A549 (cell line): ENCODE measurements around the gene CCT3. TPM values are rescaled to one million over a fixed set of nuclear protein-coding genes. Genes with fewer than 3 reads are reported as not detected.

ENCODE experiments used
- ATAC-seq, 2 experiments: fragments of 200-7000 bp in 1 of 2; fragments of >200 bp in 1 of 2; cut with Nextera tagmentation in 1 of 2; cut with Tn5 transposase in 1 of 2; 3 replicates each; pipeline versions ENCODE4 v1.8.0 to v1.9.1; 2018 to 2020; ENCODE audit warnings: mild to moderate bottlenecking in 1 of 2, moderate library complexity in 1 of 2
- CTCF ChIA-PET: fragments of 300-600 bp; sonication (Branson Sonifier 250); formaldehyde crosslinking; extraction: SDS; loops from one replicate; lab custom pipeline; 2021; ENCODE audit warnings: antibody characterized with exemption, inconsistent platforms; lab: Yijun Ruan, JAX
- POLR2A ChIA-PET: fragments of 350-600 bp; formaldehyde crosslinking; extraction: SDS; loops from one replicate; lab custom pipeline; 2021; ENCODE audit warnings: antibody characterized with exemption, inconsistent platforms; lab: Yijun Ruan, JAX
- DNase-seq, 2 experiments: peaks; one replicate each; pipeline versions ENCODE4 v3.0.0 to v3.0.0-alpha.2; 2011 to 2016; ENCODE audit warnings: low read depth in 1 of 2, low spot score in 1 of 2
- FAIRE-seq: peaks from 2 replicates; lab custom pipeline; 2011; peaks lifted over from hg19 to GRCh38; lab: Jason Lieb, UNC
- H3K27ac ChIP-seq, 2 experiments: fragments of >200 bp; sonication (Bioruptor Twin); formaldehyde crosslinking; 3 replicates each; pipeline ENCODE4 v1.5.1; 2016 to 2017
- H3K4me1 ChIP-seq: fragments of >200 bp; sonication (Bioruptor Twin); formaldehyde crosslinking; 3 replicates; pipeline ENCODE4 v1.6.1; 2016
- H3K4me2 ChIP-seq: fragments of >200 bp; sonication (Bioruptor Twin); formaldehyde crosslinking; 3 replicates; pipeline ENCODE4 v1.6.1; 2016
- H3K4me3 ChIP-seq: fragments of >200 bp; sonication (Bioruptor Twin); formaldehyde crosslinking; 3 replicates; pipeline ENCODE4 v1.5.1; 2016
- H3K9me3 ChIP-seq: fragments of >200 bp; sonication (Bioruptor Twin); formaldehyde crosslinking; 3 replicates; pipeline ENCODE4 v1.6.1; 2016
- CBX2 ChIP-seq: fragments of 200-600 bp; sonication (generic); IDR thresholded peaks from 2 replicates; pipeline ENCODE4 v1.6.1; 2016; ENCODE audit warnings: low read depth, mild to moderate bottlenecking, borderline replicate concordance
- CHD4 ChIP-seq: fragments of 200-600 bp; sonication (generic); IDR thresholded peaks from 2 replicates; pipeline ENCODE4 v1.6.1; 2016; ENCODE audit warnings: antibody characterized with exemption, mild to moderate bottlenecking, borderline replicate concordance
- ESRRA ChIP-seq: fragments of 150-350 bp; IDR thresholded peaks from 2 replicates; pipeline ENCODE4 v1.6.1; 2014; ENCODE audit warnings: mild to moderate bottlenecking, low read length, borderline replicate concordance
- FOSB ChIP-seq: fragments of 250-450 bp; sonication (Bioruptor Pico); IDR thresholded peaks from 2 replicates; pipeline ENCODE4 v1.5.0; 2020; ENCODE audit warnings: mild to moderate bottlenecking, moderate library complexity
- GATA3 ChIP-seq: IDR thresholded peaks from 2 replicates; pipeline ENCODE4 v1.6.1; 2012; ENCODE audit warnings: borderline replicate concordance
- HEYL ChIP-seq: fragments of 250-450 bp; sonication (Bioruptor Pico); IDR thresholded peaks from 2 replicates; pipeline ENCODE4 v1.8.0; 2021; ENCODE audit warnings: mild to moderate bottlenecking, moderate library complexity
- HOXB13 ChIP-seq: fragments of 250-450 bp; sonication (Bioruptor Pico); IDR thresholded peaks from 2 replicates; pipeline ENCODE4 v1.5.0; 2020; ENCODE audit warnings: low read depth, mild to moderate bottlenecking, moderate library complexity
- JUN ChIP-seq, 2 experiments: fragments of >200 bp; sonication (Bioruptor Twin); formaldehyde crosslinking; IDR thresholded peaks; 2 replicates in 1 of 2; 3 replicates in 1 of 2; pipeline ENCODE4 v1.6.1; 2016 to 2017
- JUNB ChIP-seq: fragments of >200 bp; sonication (Bioruptor Twin); formaldehyde crosslinking; IDR thresholded peaks from 2 replicates; pipeline ENCODE4 v1.6.1; 2016
- KDM5A ChIP-seq: fragments of 200-600 bp; sonication (generic); IDR thresholded peaks from 2 replicates; pipeline ENCODE4 v1.6.1; 2016; ENCODE audit warnings: antibody characterized with exemption, mild to moderate bottlenecking
- MAFK ChIP-seq: fragments of 450-650 bp; IDR thresholded peaks from 2 replicates; pipeline ENCODE4 v1.6.1; 2014; ENCODE audit not compliant: partially characterized antibody
- MAZ ChIP-seq: fragments of 150-350 bp; IDR thresholded peaks from 2 replicates; pipeline ENCODE4 v1.6.1; 2014; ENCODE audit warnings: antibody characterized with exemption, low read depth, low read length, borderline replicate concordance
- NPAS2 ChIP-seq: fragments of 250-450 bp; sonication (Bioruptor Pico); IDR thresholded peaks from 2 replicates; pipeline ENCODE4 v1.8.0; 2022; ENCODE audit warnings: mild to moderate bottlenecking, moderate library complexity, borderline replicate concordance
- PBX3 ChIP-seq: IDR thresholded peaks from 2 replicates; pipeline ENCODE4 v1.6.1; 2012
- POLR2AphosphoS2 ChIP-seq: conservative IDR thresholded peaks from 2 replicates; pipeline ENCODE4 v1.6.1; 2012; ENCODE audit warnings: low read length, improper control_type of control experiment, inconsistent platforms
- RARB ChIP-seq: fragments of 250-450 bp; sonication (Bioruptor Pico); IDR thresholded peaks from 2 replicates; pipeline ENCODE4 v1.8.0; 2021; ENCODE audit warnings: mild to moderate bottlenecking, moderate library complexity
- REST ChIP-seq: fragments of 200-600 bp; sonication (generic); IDR thresholded peaks from 2 replicates; pipeline ENCODE4 v1.6.1; 2016; ENCODE audit warnings: antibody characterized with exemption, mild to moderate bottlenecking, moderate library complexity
- SMC3 ChIP-seq: fragments of >200 bp; sonication (Bioruptor Twin); formaldehyde crosslinking; IDR thresholded peaks from 3 replicates; pipeline ENCODE4 v1.6.1; 2018; ENCODE audit warnings: inconsistent platforms
- TP53 ChIP-seq: fragments of 250-450 bp; sonication (Bioruptor Pico); IDR thresholded peaks from 2 replicates; pipeline ENCODE4 v1.5.0; 2021; ENCODE audit warnings: mild to moderate bottlenecking, moderate library complexity
- USF2 ChIP-seq: fragments of 450-650 bp; IDR thresholded peaks from 2 replicates; pipeline ENCODE4 v1.6.1; 2014; ENCODE audit warnings: antibody characterized with exemption
- ZC3H11A ChIP-seq: fragments of 450-650 bp; IDR thresholded peaks from 2 replicates; pipeline ENCODE4 v1.6.1; 2014; ENCODE audit warnings: antibody characterized with exemption, mild to moderate bottlenecking
- ZFP36 ChIP-seq: fragments of 450-650 bp; IDR thresholded peaks from 2 replicates; pipeline ENCODE4 v1.6.1; 2014; ENCODE audit warnings: borderline replicate concordance; ENCODE audit not compliant: partially characterized antibody
- ZSCAN20 ChIP-seq: fragments of 250-450 bp; sonication (Bioruptor Pico); IDR thresholded peaks from 2 replicates; pipeline ENCODE4 v1.8.0; 2022; ENCODE audit warnings: mild to moderate bottlenecking, moderate library complexity
- WGBS: methylation state at CpG from one replicate; pipeline ENCODE4 v1.1.6; 2017; ENCODE audit errors: missing lambda C conversion rate; 5-methylcytosine and 5-hydroxymethylcytosine counted together
- polyA plus RNA-seq, 4 experiments: library from polyadenylated mRNA; depleted of rRNA in 3 of 4; stranded (reverse); fragments of >200 nt; fragmentation: RNase III in 1 of 4; extraction: RNeasy Plus Mini Kit Qiagen cat#74134 plus additional on column Dnase treatment in 1 of 4; gene quantifications; 2 replicates in 3 of 4; 3 replicates in 1 of 4; pipeline ENCODE4 v1.2.3, GENCODE V29; 2011 to 2017

Gene CCT3
- polyA plus RNA-seq, 2 of the 4 experiments (the other 2 are of a cell fraction) = 528 to 824 TPM

- ATAC-seq = no peak
- POLR2A ChIA-PET = no interaction called here
Observed at GRCh38 chr1:156289857-156290256, 48.2 kb downstream of the CCT3 start.

DNA sequence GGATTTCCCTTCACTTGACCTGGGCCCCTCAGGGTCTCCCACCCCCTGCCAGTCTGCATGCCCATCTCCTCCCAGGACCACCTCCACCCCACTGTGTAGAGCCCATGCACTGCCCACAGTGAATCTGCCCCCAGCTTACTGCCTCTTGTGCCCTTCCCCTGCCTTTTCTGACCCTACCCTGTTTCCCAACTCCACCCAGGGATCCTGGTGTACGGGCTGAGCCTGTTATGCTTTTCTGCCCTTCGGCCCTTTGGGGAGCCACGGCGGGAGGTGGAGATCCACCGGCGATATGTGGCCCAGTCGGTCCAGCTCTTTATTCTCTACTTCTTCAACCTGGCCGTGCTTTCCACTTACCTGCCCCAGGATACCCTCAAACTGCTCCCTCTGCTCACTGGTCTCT is 52.0 kb downstream of the CCT3 start:
- WGBS = 93% methylated on average over 8 of the region's 8 CpGs
- DNase-seq = no peak
- H3K4me2 ChIP-seq = no peak overlapping the region
- no peak overlapping the region for H3K4me3 ChIP-seq
- ChIA-PET POLR2A (interaction anchor here (0.6 kb wide), 1 partner anchor 215 kb away, joined by 3 read pairs; no protein-coding TSS in a partner anchor), CTCF (interaction anchor here (1.3 to 1.4 kb wide), 2 partner anchors 49 to 100 kb away, joined by 3 to 4 read pairs; no protein-coding TSS in a partner anchor)
- ATAC-seq = no peak
- no peak for FAIRE-seq
- TF ChIP-seq TP53 (no peak), KDM5A (no peak), ZC3H11A (no peak), ESRRA (no peak), POLR2AphosphoS2 (no peak), CBX2 (no peak), MAFK (no peak), HEYL (CRISPR knock-in tag) (no peak), USF2 (no peak), GATA3 (no peak)
- peaks cover 16% of the 10 kb centered on the region for H3K4me1 ChIP-seq
- H3K27ac ChIP-seq = no peak overlapping the region
- no peaks in the 10 kb centered on the region for H3K9me3 ChIP-seq

More at GRCh38 chr1:156289857-156290256, 48.2 kb downstream of the CCT3 start:
- no peak for DNase-seq
- no peak for TF ChIP-seq RARB (CRISPR knock-in tag)
- Histone ChIP-seq H3K4me2 (no peak overlapping the region), H3K4me1 (peaks cover 3% of the 10 kb centered on the region; the same call in 2 of the 3 replicates), H3K4me3 (no peak overlapping the region), H3K27ac (no peak overlapping the region), H3K9me3 (no peaks in the 10 kb centered on the region)
- no peak for FAIRE-seq
- CTCF ChIA-PET = interaction anchor here (1.6 kb wide), 1 partner anchor 12 kb away, joined by 3 read pairs; no protein-coding TSS in a partner anchor

DNA sequence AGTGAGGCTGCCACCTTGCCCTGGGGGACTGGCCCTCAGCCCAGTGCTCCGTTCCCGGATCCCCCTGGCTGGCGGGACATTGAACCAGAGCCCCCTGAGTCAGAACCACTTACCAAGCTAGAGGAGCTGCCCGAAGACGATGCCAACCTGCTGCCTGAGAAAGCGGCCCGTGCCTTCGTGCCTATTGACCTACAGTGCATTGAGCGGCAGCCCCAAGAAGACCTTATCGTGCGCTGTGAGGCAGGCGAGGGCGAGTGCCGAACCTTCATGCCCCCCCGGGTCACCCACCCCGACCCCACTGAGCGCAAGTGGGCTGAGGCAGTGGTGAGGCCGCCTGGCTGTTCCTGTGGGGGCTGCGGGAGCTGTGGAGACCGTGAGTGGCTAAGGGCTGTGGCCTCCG is 52.7 kb downstream of the CCT3 start:
- H3K9me3 ChIP-seq = no peaks in the 10 kb centered on the region
- DNase-seq (no peak), ATAC-seq (no peak), FAIRE-seq (no peak)
- no peak overlapping the region for H3K4me3 ChIP-seq
- no peak for TF ChIP-seq FOSB
- no peak overlapping the region for H3K4me2 ChIP-seq
- POLR2A ChIA-PET = no interaction called here
- CTCF ChIA-PET = interaction anchor here (0.6 to 2.6 kb wide), 5 partner anchors 8 to 140 kb away, joined by 3 to 9 read pairs (median 3); no protein-coding TSS in a partner anchor
- WGBS = 94% methylated on average over 11 of the region's 21 CpGs
- peaks cover 21% of the 10 kb centered on the region for H3K4me1 ChIP-seq
- H3K27ac ChIP-seq = no peak overlapping the region

- DNase-seq = no peak
- no peak overlapping the region for H3K4me3 ChIP-seq
- TF ChIP-seq JUNB (no peak), HOXB13 (CRISPR knock-in tag) (no peak), PBX3 (no peak), REST (no peak), KDM5A (no peak), NPAS2 (CRISPR knock-in tag) (no peak), TP53 (no peak), POLR2AphosphoS2 (no peak), HEYL (CRISPR knock-in tag) (no peak), SMC3 (no peak), RARB (CRISPR knock-in tag) (no peak), ZFP36 (no peak), MAZ (no peak), CHD4 (no peak), ZSCAN20 (CRISPR knock-in tag) (no peak), JUN (IDR thresholded peaks at IDR 0.05) (no peak)
- TF ChIP-seq, all 56 proteins: peak for 0
- POLR2A ChIA-PET = no interaction called here
- CTCF ChIA-PET = interaction anchor here (0.9 to 2.6 kb wide), 6 partner anchors 9 to 194 kb away, joined by 3 to 9 read pairs (median 4); no protein-coding TSS in a partner anchor
- Histone ChIP-seq H3K9me3 (no peaks in the 10 kb centered on the region), H3K4me1 (peaks cover 21% of the 10 kb centered on the region), H3K27ac (no peak overlapping the region), H3K4me2 (no peak overlapping the region)
- 83% methylated on average over 4 of the region's 4 CpGs for WGBS
- ATAC-seq (no peak), FAIRE-seq (no peak)
Observed at GRCh38 chr1:156284757-156285156, 53.3 kb downstream of the CCT3 start.
